ENCODE measurements around the gene NOXA1.

NOXA1 gene

DNA sequence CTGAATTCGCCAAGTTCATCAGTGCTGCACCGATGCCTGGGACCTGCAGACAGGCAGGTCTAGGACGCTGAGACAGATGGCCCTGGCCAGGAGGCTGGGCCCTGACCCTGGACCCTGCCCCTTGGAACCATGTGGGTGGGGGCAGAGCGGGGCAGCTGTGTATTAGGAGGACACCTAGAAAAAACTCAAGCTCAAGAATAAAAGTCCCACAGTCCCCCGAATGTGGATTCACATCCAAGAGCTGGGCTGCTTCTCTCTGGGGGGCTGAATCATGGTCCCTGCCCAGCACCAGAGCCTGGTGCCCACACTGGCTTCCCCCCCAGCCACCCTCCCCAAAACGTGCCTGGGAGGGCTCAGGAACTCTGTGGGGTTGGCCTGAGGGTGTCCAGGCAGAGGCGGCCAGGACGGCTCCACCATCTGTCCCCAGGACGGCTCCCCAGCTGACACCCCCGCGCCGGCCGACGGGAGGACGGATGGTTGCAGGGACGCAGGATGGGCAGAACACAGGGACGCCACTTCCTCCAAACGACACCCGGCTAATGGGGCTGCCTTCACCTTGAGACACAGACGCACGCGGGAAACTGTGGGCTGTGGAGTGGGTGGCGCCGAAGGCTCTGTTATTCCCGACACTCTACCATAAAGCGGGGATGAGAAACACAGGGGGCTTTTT, 35.2 kb upstream of the NOXA1 start:
- in situ Hi-C loops (cut with MboI; ENCODE audit: low sequenced_read_pairs) = no loop called here

GRCh38 chr9:137388589-137389427, 34.4 kb upstream of the NOXA1 start:
- in situ Hi-C loops (cut with MboI; ENCODE audit: low sequenced_read_pairs) = no loop called here

- in situ Hi-C loops (cut with MboI; ENCODE audit: low sequenced_read_pairs) = no loop called here
Observed at GRCh38 chr9:137389428-137389746, 33.8 kb upstream of the NOXA1 start.

GRCh38 chr9:137390553-137391410, 32.4 kb upstream of the NOXA1 start:
- in situ Hi-C loops (cut with MboI; ENCODE audit: low sequenced_read_pairs) = no loop called here

DNA sequence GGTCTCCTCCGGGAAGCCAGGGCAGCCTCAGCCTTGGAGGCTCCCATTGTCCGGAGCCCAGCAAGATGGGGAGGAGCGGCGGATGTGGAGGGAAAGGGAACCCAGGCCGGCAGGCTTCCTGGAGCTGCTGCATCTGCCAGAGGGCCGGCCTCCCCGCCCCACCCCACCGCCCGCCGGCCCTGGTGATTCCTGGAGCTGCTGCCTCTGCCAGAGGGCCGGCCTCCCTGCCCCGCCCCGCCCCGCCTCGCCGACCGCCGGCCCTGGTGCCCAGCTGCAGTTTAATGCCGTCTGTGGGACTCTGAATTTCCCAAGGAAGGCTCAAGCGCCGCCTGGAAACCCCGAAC, 31.8 kb upstream of the NOXA1 start:
- in situ Hi-C loops (cut with MboI; ENCODE audit: low sequenced_read_pairs) = no loop called here

DNA sequence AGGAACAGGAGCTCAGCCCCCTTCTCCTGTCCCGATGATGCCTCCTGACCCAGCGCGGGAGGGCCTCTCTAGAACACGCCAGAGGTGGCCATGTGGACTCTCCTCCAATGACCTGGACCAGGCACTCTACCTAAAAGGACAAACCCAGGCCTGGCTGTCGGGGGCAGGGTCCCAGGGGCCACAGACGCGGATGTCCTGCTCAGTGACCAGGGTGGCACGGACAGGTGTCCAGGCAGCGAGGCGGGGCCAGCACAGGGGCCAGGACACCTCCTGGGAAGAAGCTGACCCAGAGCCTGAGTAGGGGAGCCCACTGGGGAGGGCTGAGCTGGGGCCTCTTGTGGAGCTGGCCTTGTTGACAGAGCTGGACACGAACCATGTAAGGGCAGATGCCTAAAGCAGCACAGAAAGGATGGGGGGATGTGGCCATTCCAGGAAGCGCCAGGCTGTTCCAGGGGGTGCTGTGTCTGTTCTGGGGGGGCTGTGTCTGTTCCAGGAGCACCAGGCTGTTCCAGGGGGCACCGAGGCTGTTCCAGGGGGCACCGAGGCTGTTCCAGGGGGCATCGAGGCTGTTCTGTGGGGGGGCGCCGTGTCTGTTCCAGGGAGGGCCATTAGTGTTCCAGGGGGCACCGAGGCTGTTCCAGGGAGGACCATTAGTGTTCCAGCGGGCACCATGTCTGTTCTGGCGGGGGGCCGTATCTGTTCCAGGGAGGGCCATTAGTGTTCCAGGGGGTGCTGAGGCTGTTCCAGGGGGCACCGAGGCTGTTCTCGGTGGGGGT, 30.8 kb upstream of the NOXA1 start:
- in situ Hi-C loops (cut with MboI; ENCODE audit: low sequenced_read_pairs) = no loop called here

- in situ Hi-C loops (cut with MboI; ENCODE audit: low sequenced_read_pairs) = no loop called here
Observed at GRCh38 chr9:137393176-137394150, 29.7 kb upstream of the NOXA1 start.

DNA sequence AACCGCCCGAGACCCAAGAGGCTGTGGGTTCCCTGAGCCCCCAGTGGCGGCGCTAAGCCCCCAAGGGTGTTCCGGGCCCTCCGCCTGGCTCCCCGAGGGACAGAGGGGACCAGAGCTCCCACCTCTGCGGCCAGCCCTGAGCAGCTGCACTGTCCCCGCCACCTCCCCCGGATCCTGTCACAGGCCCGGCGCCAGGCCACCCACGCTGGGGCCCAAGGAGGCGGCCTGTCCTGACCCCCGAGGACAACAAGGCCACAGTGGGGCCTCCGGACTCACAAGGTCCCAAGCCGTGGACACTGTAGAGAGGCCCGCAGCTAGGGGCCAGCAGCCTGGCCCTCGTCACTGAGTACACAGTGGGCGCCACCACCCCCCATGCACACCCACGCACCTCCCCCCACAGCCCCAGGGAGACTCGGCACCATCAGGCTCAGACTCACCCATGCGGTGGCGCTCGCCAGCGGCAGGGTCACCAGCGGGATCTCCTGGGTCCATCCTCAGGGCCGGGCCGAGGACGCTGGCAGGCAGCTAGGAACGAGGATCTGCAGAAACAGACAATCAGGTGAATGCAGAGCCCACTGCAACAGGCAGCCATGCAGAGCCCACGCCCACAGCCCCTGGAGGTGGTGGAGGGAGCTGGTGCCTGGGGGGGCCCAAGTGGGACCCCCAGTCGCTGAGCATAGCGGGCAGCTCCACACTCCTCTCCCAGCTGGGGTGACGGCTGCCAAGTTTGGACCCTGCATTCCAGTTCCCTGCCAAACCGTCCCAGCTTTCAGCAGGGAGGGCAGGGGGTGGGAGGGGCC, 28.1 kb upstream of the NOXA1 start:
- in situ Hi-C loops (cut with MboI; ENCODE audit: low sequenced_read_pairs) = no loop called here

- in situ Hi-C loops (cut with MboI; ENCODE audit: low sequenced_read_pairs) = no loop called here
Observed at GRCh38 chr9:137395666-137396010, 27.6 kb upstream of the NOXA1 start.

DNA sequence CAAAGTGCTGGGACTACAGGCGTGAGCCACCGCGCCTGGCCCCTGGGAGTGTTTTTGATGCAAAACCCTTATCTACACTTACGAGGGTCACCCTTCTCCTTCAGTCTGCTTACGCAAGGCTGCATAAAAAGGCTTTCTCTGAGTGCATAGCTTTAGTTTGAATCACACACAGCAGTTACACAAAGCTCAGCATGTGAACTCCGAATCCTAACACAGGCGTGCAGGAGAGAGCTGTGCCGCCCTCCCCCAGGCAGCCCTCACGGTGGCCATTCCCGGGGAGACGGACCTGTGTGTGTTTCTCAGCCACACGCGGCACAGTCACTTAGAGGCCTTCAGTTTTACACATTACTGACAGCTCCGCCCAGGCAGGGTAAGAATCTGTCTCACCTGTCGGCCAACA, 27.0 kb upstream of the NOXA1 start:
- in situ Hi-C loops (cut with MboI; ENCODE audit: low sequenced_read_pairs) = no loop called here

GRCh38 chr9:137396634-137397367, 26.4 kb upstream of the NOXA1 start:
- in situ Hi-C loops (cut with MboI; ENCODE audit: low sequenced_read_pairs) = no loop called here

DNA sequence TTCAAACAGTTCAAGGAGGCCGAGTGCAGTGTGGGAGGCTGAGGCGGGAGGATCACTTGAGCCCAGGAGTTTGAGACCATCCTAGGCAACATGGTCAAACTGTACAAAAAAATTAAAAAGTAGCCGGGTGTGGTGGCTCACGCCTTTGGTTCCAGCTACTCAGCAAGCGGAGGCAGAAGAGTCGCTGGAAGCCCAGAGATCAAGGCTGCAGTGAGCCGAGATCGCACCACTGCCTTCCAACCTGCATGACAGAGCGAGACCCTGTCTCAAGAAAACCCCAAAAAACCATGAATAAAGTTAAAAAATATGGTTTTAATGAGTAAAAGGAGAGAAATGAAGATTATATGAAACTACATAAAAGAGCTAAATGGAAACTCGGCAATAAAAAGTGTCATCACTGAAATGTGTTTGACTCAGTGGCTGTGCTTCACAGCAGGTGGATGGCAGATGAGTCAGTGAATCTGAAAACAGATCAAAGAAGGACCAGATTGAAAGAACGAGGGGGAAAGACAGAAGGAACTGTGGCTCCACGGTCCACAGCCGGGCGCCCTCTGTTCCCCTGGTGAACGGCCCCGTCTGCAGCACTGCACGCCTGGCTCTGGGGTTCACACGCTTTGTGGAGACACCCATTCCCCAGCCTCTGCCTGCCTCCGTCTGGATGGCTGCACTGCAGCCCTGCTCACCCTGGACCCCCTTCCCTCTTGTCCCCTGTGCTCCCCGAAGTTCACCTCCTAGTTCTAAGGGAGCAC, 25.3 kb upstream of the NOXA1 start:
- in situ Hi-C loops (cut with MboI; ENCODE audit: low sequenced_read_pairs) = no loop called here

GRCh38 chr9:137398561-137399468, 24.4 kb upstream of the NOXA1 start:
- in situ Hi-C loops (cut with MboI; ENCODE audit: low sequenced_read_pairs) = no loop called here

DNA sequence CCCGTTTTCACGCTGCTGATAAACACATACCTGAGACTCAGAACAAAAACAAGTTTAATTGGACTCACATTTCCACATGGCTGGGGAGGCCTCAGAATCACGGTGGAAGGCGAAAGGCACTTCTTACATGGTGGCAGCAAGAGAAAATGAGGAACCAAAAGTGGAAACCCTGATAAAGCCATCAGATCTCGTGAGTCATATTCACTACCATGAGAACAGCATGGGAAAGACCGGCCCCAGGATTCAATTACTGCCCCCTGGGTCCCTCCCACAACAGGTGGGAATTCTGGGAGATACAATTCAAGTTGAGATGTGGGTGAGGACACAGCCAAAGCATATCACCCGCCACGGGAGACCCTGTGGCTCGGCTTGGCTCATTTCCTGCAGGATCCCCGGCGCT, 20.4 kb upstream of the NOXA1 start:
- in situ Hi-C loops (cut with MboI; ENCODE audit: low sequenced_read_pairs) = no loop called here

- in situ Hi-C loops (cut with MboI; ENCODE audit: low sequenced_read_pairs) = no loop called here
Observed at GRCh38 chr9:137403269-137403668, 19.9 kb upstream of the NOXA1 start.

- in situ Hi-C loops (cut with MboI; ENCODE audit: low sequenced_read_pairs) = loop anchor here (5.0 kb wide), 1 partner anchor 113 kb away; no protein-coding TSS in a partner anchor
Observed at GRCh38 chr9:137404961-137405567, 18.1 kb upstream of the NOXA1 start.

Measured in HL-60/S4 (cell line).